ENCODE results near the gene B3GAT1. TPM values are rescaled to one million over a fixed set of nuclear protein-coding genes. Genes with fewer than 3 reads are reported as not detected.

Gene B3GAT1
- total RNA-seq, 2 experiments from 2014 or later, result 0.11 to 0.21 TPM

GRCh38 chr11:134343646-134344045 lies 68.4 kb downstream of the B3GAT1 start:
- intact Hi-C loops (cut with DNase I, micrococcal nuclease), result no loop called here
- DNase-seq (no peak), ATAC-seq (no peak)
- H3K27me3 Mint-ChIP-seq, result no peaks in the 10 kb centered on the region
- H3K4me1 Mint-ChIP-seq, result no peaks in the 10 kb centered on the region
- no peaks in the 10 kb centered on the region for H3K9me3 Mint-ChIP-seq (ENCODE audit: low read depth)
- CTCF ChIA-PET, result no interaction called here
- H3K4me3 Mint-ChIP-seq, result no peak overlapping the region
- H3K27ac Mint-ChIP-seq, result no peak overlapping the region
- no peaks in the 10 kb centered on the region for H3K36me3 Mint-ChIP-seq (ENCODE audit: low read depth)
- POLR2A ChIA-PET, result no interaction called here

DNA sequence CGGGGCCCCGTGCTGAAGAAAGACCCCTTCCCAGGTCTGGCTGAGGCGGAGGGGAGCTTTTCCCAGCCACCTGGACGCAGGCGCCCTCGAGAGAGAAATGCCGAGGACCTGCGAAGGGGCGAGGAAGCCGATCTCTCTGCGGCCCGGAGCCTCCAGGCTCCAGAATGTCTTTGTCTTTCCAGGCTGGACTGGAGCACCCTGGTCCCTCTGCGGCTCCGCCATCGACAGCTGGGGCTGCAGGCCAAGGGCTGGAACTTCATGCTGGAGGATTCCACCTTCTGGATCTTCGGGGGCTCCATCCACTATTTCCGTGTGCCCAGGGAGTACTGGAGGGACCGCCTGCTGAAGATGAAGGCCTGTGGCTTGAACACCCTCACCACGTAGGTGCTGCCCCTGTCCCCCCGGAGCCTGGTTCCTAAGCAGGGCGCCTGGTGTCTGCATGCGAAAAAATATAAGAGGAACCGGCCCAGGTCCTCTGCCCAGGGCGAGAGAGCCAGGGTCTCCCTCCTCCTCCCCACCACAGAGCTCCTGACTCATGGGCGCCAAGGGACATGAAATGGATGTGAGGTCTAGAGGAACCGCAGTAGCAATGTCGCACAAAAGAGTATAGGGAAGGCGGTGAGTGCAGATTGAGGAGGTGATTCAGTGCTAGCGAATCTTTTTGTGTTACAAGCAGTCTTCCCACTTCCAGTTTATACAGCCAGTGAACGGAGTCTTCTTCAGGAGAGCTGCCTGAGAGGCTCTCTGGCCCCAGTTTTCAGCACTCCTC lies 69.3 kb downstream of the B3GAT1 start:
- ChIA-PET POLR2A (no interaction called here), CTCF (no interaction called here)
- Mint-ChIP-seq H3K4me3 (no peak overlapping the region), H3K9me3 (ENCODE audit: low read depth) (no peaks in the 10 kb centered on the region), H3K36me3 (ENCODE audit: low read depth) (no peaks in the 10 kb centered on the region), H3K27me3 (no peaks in the 10 kb centered on the region), H3K27ac (no peak overlapping the region), H3K4me1 (no peaks in the 10 kb centered on the region)
- no peak for DNase-seq
- no peak for ATAC-seq
- intact Hi-C loops (cut with DNase I, micrococcal nuclease), result no loop called here

DNA sequence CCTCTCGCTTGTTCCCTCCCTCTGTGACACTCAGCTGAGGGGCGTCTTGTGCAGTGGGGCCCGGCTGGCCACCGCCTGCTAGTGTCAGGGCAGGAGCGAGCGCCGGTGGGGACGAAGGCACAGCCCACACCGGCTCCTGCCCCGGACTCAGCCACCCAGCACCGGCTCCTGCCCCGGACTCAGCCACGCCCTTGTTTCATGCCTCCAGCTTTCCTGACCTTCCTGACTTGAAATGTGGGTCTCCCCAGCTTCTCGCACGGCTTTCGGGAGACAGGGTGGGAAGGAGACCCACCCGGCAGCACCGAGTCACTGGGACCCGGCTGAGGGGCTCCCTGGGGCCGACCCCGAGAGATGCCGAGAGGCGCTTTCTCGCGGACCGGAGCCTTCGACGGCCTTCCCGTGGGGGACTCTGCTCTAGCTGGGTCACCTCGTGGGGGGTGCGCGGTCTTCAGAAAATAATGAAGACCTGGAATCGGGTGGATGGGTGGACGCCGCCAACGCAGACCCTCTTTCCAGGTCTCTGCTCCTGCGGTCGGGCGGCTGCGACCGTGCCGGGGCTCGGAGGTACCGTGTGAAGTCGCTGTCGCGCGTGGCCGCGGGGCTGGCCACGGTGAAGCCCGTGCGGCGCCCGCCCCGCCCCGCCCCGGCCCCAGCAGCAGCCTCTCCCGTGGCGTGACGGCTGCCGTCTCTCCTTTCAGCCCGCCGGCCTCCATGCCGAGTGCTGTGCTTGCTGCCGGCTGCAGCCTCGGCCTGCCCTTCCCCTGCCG lies 70.1 kb downstream of the B3GAT1 start:
- no peaks in the 10 kb centered on the region for H3K36me3 Mint-ChIP-seq (ENCODE audit: low read depth)
- no peaks in the 10 kb centered on the region for H3K4me1 Mint-ChIP-seq
- no peaks in the 10 kb centered on the region for H3K9me3 Mint-ChIP-seq (ENCODE audit: low read depth)
- H3K27ac Mint-ChIP-seq, result no peak overlapping the region
- ATAC-seq (no peak), DNase-seq (no peak)
- H3K27me3 Mint-ChIP-seq, result no peaks in the 10 kb centered on the region
- H3K4me3 Mint-ChIP-seq, result no peak overlapping the region
- POLR2A ChIA-PET, result no interaction called here
- CTCF ChIA-PET, result interaction anchor here (0.7 to 1.0 kb wide), 2 partner anchors 29 to 33 kb away, joined by 3 to 4 read pairs; no protein-coding TSS in a partner anchor
- intact Hi-C loops (cut with DNase I, micrococcal nuclease), result no loop called here

- Mint-ChIP-seq H3K4me1 (no peaks in the 10 kb centered on the region), H3K9me3 (ENCODE audit: low read depth) (no peaks in the 10 kb centered on the region), H3K36me3 (ENCODE audit: low read depth) (no peaks in the 10 kb centered on the region), H3K27me3 (no peaks in the 10 kb centered on the region), H3K4me3 (no peak overlapping the region), H3K27ac (no peak overlapping the region)
- ChIA-PET POLR2A (no interaction called here), CTCF (interaction anchor here (1.0 kb wide), 1 partner anchor 28 kb away, joined by 4 read pairs; no protein-coding TSS in a partner anchor)
- DNase-seq (no peak), ATAC-seq (no peak)
- intact Hi-C loops (cut with DNase I, micrococcal nuclease), result no loop called here
Measured at GRCh38 chr11:134340354-134340964, 71.6 kb downstream of the B3GAT1 start.

- no peaks in the 10 kb centered on the region for H3K9me3 Mint-ChIP-seq (ENCODE audit: low read depth)
- intact Hi-C loops (cut with DNase I, micrococcal nuclease), result no loop called here
- no peaks in the 10 kb centered on the region for H3K36me3 Mint-ChIP-seq (ENCODE audit: low read depth)
- ChIA-PET POLR2A (no interaction called here), CTCF (interaction anchor here (0.6 kb wide), 1 partner anchor 64 kb away, joined by 3 read pairs; no protein-coding TSS in a partner anchor)
- no peak for DNase-seq
- no peaks in the 10 kb centered on the region for H3K4me1 Mint-ChIP-seq
- H3K27ac Mint-ChIP-seq, result no peak overlapping the region
- no peak for ATAC-seq
- no peaks in the 10 kb centered on the region for H3K27me3 Mint-ChIP-seq
- no peak overlapping the region for H3K4me3 Mint-ChIP-seq
Measured at GRCh38 chr11:134339756-134340155, 72.3 kb downstream of the B3GAT1 start.

GRCh38 chr11:134338654-134339053 lies 73.4 kb downstream of the B3GAT1 start:
- ChIA-PET POLR2A (no interaction called here), CTCF (no interaction called here)
- DNase-seq, result no peak
- no peaks in the 10 kb centered on the region for H3K36me3 Mint-ChIP-seq (ENCODE audit: low read depth)
- intact Hi-C loops (cut with DNase I, micrococcal nuclease), result no loop called here
- no peak overlapping the region for H3K4me3 Mint-ChIP-seq
- no peaks in the 10 kb centered on the region for H3K9me3 Mint-ChIP-seq (ENCODE audit: low read depth)
- no peak overlapping the region for H3K27ac Mint-ChIP-seq
- H3K27me3 Mint-ChIP-seq, result no peaks in the 10 kb centered on the region
- no peak for ATAC-seq
- H3K4me1 Mint-ChIP-seq, result no peaks in the 10 kb centered on the region

GRCh38 chr11:134338068-134338467 lies 74.0 kb downstream of the B3GAT1 start:
- Mint-ChIP-seq H3K4me3 (no peak overlapping the region), H3K9me3 (ENCODE audit: low read depth) (no peaks in the 10 kb centered on the region), H3K27me3 (peaks cover 3% of the 10 kb centered on the region), H3K27ac (no peak overlapping the region), H3K4me1 (no peaks in the 10 kb centered on the region), H3K36me3 (ENCODE audit: low read depth) (no peaks in the 10 kb centered on the region)
- intact Hi-C loops (cut with DNase I, micrococcal nuclease), result no loop called here
- ChIA-PET CTCF (interaction anchor here (1.2 kb wide), 1 partner anchor 74 kb away, joined by 3 read pairs; no protein-coding TSS in a partner anchor), POLR2A (no interaction called here)
- no peak for DNase-seq
- no peak for ATAC-seq

DNA sequence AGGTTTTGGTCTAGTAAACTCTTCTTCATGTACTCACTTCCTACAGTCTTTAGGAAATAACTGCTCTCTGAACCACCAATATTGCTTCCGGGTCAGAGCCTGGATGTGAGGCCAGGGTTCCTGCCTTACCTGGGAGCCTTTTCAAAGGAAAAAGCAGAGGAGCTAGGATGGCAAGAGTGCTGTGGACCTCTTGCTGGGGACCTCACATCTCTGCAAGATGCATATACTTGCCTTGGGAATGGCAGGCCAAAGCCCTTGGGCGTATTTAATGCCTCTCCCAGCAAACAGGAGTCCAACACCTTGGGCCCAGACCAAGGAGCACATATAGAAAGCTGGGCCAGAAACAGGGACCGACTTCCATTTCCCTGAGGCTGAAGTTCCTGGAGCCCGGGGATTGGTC lies 75.0 kb downstream of the B3GAT1 start:
- no peak for DNase-seq
- ATAC-seq, result no peak
- CTCF ChIA-PET, result interaction anchor here (1.2 kb wide), 1 partner anchor 73 kb away, joined by 3 read pairs; no protein-coding TSS in a partner anchor
- Mint-ChIP-seq H3K4me3 (no peak overlapping the region), H3K4me1 (peaks cover 4% of the 10 kb centered on the region), H3K9me3 (ENCODE audit: low read depth) (no peaks in the 10 kb centered on the region), H3K27ac (no peak overlapping the region), H3K27me3 (peaks cover 7% of the 10 kb centered on the region), H3K36me3 (ENCODE audit: low read depth) (no peaks in the 10 kb centered on the region)
- POLR2A ChIA-PET, result interaction anchor here (0.6 kb wide), 1 partner anchor 82 kb away, joined by 4 read pairs; no protein-coding TSS in a partner anchor
- intact Hi-C loops (cut with DNase I, micrococcal nuclease), result no loop called here

- POLR2A ChIA-PET, result no interaction called here
- Mint-ChIP-seq H3K27me3 (peaks cover 18% of the 10 kb centered on the region), H3K4me1 (peaks cover 12% of the 10 kb centered on the region), H3K27ac (no peak overlapping the region), H3K36me3 (ENCODE audit: low read depth) (no peaks in the 10 kb centered on the region), H3K4me3 (no peak overlapping the region), H3K9me3 (ENCODE audit: low read depth) (no peaks in the 10 kb centered on the region)
- DNase-seq (no peak), ATAC-seq (no peak)
- intact Hi-C loops (cut with DNase I, micrococcal nuclease), result loop anchor here (5.0 kb wide), 3 partner anchors 58 to 388 kb away; partner anchors contain the start of genes ACAD8 (in 1 of the 2), GLB1L3 (in 1 of the 2) and THYN1 (in 1 of the 2)
- CTCF ChIA-PET, result interaction anchor here (0.7 to 1.0 kb wide), 2 partner anchors 73 to 182 kb away, joined by 3 to 4 read pairs; no protein-coding TSS in a partner anchor
Measured at GRCh38 chr11:134334796-134335571, 77.1 kb downstream of the B3GAT1 start.

DNA sequence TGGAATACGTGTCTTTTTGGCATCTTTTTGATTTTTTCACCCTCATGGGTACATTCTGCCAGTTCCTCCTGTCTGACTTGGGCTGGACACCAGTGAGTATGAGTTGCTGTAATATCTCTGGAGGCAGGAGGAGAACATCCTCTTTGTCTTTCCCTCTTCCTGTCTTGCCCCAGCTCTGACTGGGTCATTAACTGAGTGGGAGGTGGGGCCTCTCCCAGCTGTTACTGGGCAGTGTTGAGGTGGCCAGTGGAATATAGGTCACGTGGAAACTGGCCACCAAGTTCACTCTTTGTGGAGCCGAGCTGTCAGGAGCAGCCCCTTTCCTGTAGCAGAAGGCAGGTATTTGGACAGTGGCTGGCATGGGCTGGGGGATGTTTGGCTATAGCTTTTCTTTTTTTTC lies 78.1 kb downstream of the B3GAT1 start:
- peaks cover 12% of the 10 kb centered on the region for H3K4me1 Mint-ChIP-seq
- ATAC-seq, result no peak
- CTCF ChIA-PET, result interaction anchor here (1.0 to 1.3 kb wide), 2 partner anchors 60 to 72 kb away, joined by 4 read pairs; no protein-coding TSS in a partner anchor
- no peak for DNase-seq
- intact Hi-C loops (cut with DNase I, micrococcal nuclease), result loop anchor here (5.0 kb wide), 3 partner anchors 57 to 387 kb away; partner anchors contain the start of genes ACAD8 (in 1 of the 2), GLB1L3 (in 1 of the 2) and THYN1 (in 1 of the 2)
- H3K4me3 Mint-ChIP-seq, result no peak overlapping the region
- H3K27me3 Mint-ChIP-seq, result peaks cover 18% of the 10 kb centered on the region
- POLR2A ChIA-PET, result no interaction called here
- no peak overlapping the region for H3K27ac Mint-ChIP-seq
- H3K36me3 Mint-ChIP-seq (ENCODE audit: low read depth), result no peaks in the 10 kb centered on the region
- H3K9me3 Mint-ChIP-seq (ENCODE audit: low read depth), result no peaks in the 10 kb centered on the region

- Mint-ChIP-seq H3K9me3 (ENCODE audit: low read depth) (no peaks in the 10 kb centered on the region), H3K27ac (no peak overlapping the region), H3K36me3 (ENCODE audit: low read depth) (no peaks in the 10 kb centered on the region), H3K4me3 (peak overlapping the region; percentile 71), H3K4me1 (peaks cover 12% of the 10 kb centered on the region), H3K27me3 (peaks cover 18% of the 10 kb centered on the region)
- ChIA-PET POLR2A (no interaction called here), CTCF (interaction anchor here (1.3 kb wide), 1 partner anchor 59 kb away, joined by 4 read pairs; no protein-coding TSS in a partner anchor)
- ATAC-seq, result no peak
- intact Hi-C loops (cut with DNase I, micrococcal nuclease), result loop anchor here (5.0 kb wide), 3 partner anchors 56 to 386 kb away; partner anchors contain the start of genes ACAD8 (in 1 of the 2), GLB1L3 (in 1 of the 2) and THYN1 (in 1 of the 2)
- no peak for DNase-seq
Measured at GRCh38 chr11:134333312-134333711, 78.7 kb downstream of the B3GAT1 start.
